HAP-1 (cell line): Measurements from ENCODE around the gene SLC26A1.

ENCODE experiments used
- DNase-seq, 2 experiments: peaks; one replicate each; pipeline ENCODE4 v3.0.0-alpha.2; 2016 to 2020; ENCODE audit warnings: low spot score in 2 of 2
- H3K27me3 ChIP-seq: fragments of 250-450 bp; sonication (Bioruptor Pico); 2 replicates; pipeline ENCODE4 v1.5.1; 2020; ENCODE audit warnings: low read depth, mild to moderate bottlenecking, moderate library complexity
- H3K36me3 ChIP-seq: fragments of 250-450 bp; sonication (Bioruptor Pico); replicated peaks from 2 replicates; pipeline ENCODE4 v1.5.1; 2020; ENCODE audit warnings: mild to moderate bottlenecking
- H3K4me1 ChIP-seq: fragments of 250-450 bp; sonication (Bioruptor Pico); 2 replicates; pipeline ENCODE4 v1.5.1; 2020; ENCODE audit warnings: mild to moderate bottlenecking
- H3K4me3 ChIP-seq: fragments of 250-450 bp; sonication (Bioruptor Pico); 2 replicates; pipeline ENCODE4 v1.5.1; 2020; ENCODE audit warnings: mild to moderate bottlenecking, moderate library complexity
- H3K9me3 ChIP-seq: fragments of 250-450 bp; sonication (Bioruptor Pico); 2 replicates; pipeline ENCODE4 v1.5.1; 2020; ENCODE audit warnings: mild to moderate bottlenecking, moderate library complexity
- in situ Hi-C: fragments of 300-500 bp; cut with MboI; formaldehyde crosslinking; loops from 3 replicates; pipeline ENCODE4 v1.14.3; 2020; ENCODE audit warnings: low sequenced_read_pairs, inconsistent platforms, mixed read lengths

Gene SLC26A1

DNA sequence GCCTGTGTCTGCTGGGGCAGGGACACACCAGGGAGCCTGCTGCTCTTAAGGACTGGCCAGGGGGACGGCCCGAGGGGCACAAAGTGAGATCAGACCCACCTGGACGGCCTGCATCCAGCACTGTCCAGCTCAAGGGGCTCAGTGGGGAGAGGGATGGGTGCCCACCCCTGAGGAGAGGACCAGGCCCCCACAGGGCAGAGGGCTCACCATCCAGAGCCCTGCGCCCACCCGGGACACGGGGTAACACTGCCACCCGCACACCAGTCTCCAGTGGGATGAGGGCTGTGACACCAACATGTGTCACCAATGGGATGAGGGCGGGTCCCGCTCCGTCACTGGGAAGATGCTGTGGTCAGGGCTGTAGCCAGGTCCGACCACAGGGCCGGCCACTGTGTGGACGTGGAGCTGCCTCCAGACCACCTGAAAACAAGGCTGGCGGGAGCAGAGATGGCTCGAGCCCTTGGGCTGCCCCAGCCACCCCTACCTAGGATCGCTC, 33.0 kb downstream of the SLC26A1 start:
- in situ Hi-C loops: no loop called here

DNA sequence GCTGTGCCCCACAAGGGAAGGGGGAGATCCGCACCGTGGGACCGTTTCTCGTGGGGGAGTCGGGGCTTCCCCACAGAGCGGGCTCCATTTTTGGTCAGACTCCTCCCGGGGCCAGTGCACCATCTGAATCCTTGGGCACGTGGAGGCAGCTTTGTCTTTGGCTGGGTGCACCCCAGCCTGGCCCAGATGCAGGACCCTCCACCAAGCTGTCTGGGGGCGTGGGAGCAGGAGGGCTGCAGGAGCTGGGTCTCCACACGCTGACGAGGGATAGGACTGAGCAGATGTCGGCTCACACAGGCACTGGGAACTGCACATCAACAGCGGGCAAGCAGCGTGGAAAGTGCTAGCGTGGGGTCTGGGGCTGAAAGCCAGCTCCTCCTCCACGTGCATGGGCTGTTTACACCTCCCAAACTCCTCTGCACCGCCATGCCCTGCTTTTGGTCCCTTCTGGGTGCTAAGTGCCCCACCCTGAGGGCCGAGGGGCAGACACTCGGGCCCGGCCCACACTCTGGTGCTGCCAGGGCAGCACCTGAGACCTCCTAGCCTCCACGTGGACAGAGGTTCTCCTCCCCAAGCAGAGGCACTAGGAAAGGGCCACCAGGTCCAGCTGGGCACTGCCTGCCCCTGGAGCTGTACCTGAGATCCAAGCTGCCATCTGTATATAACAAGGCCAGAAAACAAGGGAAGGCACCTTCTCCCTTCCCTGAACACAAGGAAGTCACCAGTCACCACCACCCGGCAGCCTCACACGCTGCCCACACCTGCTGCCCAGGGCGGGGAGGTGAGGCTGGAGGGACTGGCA, 33.7 kb downstream of the SLC26A1 start:
- H3K9me3 ChIP-seq: no peaks in the 10 kb centered on the region
- in situ Hi-C loops: no loop called here
- no peaks in the 10 kb centered on the region for H3K4me1 ChIP-seq
- H3K36me3 ChIP-seq: peaks cover 3% of the 10 kb centered on the region; the same call in 1 of the 2 replicates
- H3K4me3 ChIP-seq: no peak overlapping the region
- peak in 1 of 2 experiments; percentile 9 for DNase-seq
- no peaks in the 10 kb centered on the region for H3K27me3 ChIP-seq

More for the DNA sequence above, 33.0 kb downstream of the SLC26A1 start:
- peaks cover 3% of the 10 kb centered on the region; the same call in 1 of the 2 replicates for H3K36me3 ChIP-seq
- peak in 1 of 2 experiments; percentile 5 for DNase-seq
- H3K27me3 ChIP-seq: no peaks in the 10 kb centered on the region
- H3K4me3 ChIP-seq: no peak overlapping the region
- no peaks in the 10 kb centered on the region for H3K9me3 ChIP-seq
- no peaks in the 10 kb centered on the region for H3K4me1 ChIP-seq

DNA sequence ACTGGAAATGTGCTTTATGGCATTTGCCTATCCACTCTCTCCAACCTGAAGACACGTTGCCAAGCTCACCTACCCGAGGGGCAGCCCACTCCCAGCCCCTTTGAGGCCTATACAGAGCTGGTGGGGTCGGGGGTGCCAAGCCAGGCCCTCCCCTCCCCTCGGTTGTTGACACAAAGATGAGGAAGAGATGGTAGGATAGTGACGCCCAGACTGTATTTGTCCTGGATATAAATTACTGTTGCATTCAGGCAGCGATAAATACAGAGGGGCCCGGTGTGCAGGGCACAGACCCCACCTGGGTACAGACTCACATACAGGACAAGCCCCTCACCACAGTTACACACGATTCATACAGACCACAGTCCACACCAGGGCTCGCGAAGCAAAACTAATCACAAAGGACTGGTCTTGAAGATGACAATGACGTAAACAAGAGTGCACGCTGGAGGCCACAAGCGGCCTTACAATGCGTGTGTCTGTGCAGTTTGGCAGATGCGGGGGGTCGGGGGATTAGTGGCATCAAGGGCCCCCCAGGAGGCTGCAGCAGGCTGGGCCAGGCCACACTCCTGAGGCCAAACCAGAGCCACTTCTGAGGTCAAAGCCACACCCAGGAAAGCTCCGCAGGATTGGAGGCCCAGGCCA, 34.4 kb downstream of the SLC26A1 start:
- H3K4me3 ChIP-seq: no peak overlapping the region
- no peaks in the 10 kb centered on the region for H3K9me3 ChIP-seq
- H3K36me3 ChIP-seq: peaks cover 3% of the 10 kb centered on the region; the same call in 1 of the 2 replicates
- no peaks in the 10 kb centered on the region for H3K27me3 ChIP-seq
- DNase-seq: peak in 1 of 2 experiments; percentile 3
- in situ Hi-C loops: no loop called here
- H3K4me1 ChIP-seq: no peaks in the 10 kb centered on the region

DNA sequence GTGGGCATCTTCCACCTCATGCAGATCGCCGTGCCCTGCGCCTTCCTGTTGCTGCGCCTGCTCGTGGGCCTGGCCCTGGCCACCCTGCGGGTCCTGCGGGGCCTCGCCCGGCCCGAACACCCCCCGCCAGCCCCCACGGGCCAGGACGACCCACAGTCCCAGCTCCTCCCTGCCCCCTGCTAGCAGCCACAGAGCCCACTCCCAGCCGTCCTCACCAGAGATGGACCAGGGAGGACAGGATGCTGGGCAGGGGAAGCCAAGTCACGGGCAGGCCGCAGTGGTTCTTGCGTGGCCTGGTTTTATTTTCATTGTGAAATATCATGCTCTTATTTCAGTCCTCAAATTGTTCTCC, 34.9 kb downstream of the SLC26A1 start:
- peaks cover 3% of the 10 kb centered on the region; the same call in 1 of the 2 replicates for H3K36me3 ChIP-seq

DNA sequence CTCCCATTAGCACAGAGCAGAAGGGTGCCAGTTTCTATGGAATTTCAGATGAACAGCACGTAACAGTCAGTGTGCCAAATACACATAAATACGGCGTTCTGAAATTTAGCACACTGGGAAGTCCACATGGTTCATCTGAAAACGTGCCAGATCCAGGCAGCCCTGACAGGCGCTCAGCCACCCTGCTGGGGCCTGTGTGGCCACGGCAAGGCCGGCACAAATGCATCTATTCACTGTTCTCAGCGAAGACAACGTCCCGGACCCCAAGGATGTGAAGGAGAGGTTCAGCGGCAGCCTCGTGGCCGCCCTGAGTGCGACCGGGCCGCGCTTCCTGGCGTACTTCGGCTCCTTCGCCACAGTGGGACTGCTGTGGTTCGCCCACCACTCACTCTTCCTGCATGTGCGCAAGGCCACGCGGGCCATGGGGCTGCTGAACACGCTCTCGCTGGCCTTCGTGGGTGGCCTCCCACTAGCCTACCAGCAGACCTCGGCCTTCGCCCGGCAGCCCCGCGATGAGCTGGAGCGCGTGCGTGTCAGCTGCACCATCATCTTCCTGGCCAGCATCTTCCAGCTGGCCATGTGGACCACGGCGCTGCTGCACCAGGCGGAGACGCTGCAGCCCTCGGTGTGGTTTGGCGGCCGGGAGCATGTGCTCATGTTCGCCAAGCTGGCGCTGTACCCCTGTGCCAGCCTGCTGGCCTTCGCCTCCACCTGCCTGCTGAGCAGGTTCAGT, 35.5 kb downstream of the SLC26A1 start:
- Histone ChIP-seq H3K36me3 (peaks cover 3% of the 10 kb centered on the region; the same call in 1 of the 2 replicates), H3K4me1 (no peaks in the 10 kb centered on the region), H3K4me3 (no peak overlapping the region), H3K27me3 (no peaks in the 10 kb centered on the region), H3K9me3 (no peaks in the 10 kb centered on the region)
- in situ Hi-C loops: no loop called here
- DNase-seq: peak in 1 of 2 experiments; percentile 10

More for the DNA sequence above, 34.9 kb downstream of the SLC26A1 start:
- Histone ChIP-seq H3K27me3 (no peaks in the 10 kb centered on the region), H3K4me3 (no peak overlapping the region), H3K4me1 (no peaks in the 10 kb centered on the region), H3K9me3 (no peaks in the 10 kb centered on the region)
- in situ Hi-C loops: no loop called here
- DNase-seq: peak in 1 of 2 experiments; percentile 5

DNA sequence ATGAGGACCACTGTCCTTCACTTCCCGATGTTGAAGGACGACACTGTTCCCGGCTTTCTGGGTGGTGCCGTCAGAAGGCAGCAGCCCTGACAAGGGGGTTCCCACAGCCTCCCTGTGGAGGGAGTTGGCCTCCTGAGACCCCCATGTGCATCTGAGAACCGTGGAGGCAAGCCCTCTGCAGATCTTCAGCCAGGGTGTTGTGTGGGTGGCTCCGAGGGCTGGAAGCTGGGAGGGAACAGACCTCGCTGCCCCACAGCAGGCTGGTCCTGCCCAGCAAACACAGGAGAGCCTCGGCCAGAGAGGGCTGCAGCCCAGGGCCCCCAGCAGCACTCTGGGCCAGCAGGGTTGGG, 36.0 kb downstream of the SLC26A1 start:
- no peak overlapping the region for H3K4me3 ChIP-seq
- H3K4me1 ChIP-seq: no peaks in the 10 kb centered on the region
- H3K9me3 ChIP-seq: no peaks in the 10 kb centered on the region
- in situ Hi-C loops: no loop called here
- DNase-seq: peak in 1 of 2 experiments; percentile 5
- no peaks in the 10 kb centered on the region for H3K27me3 ChIP-seq
- H3K36me3 ChIP-seq: peaks cover 2% of the 10 kb centered on the region; the same call in 1 of the 2 replicates

DNA sequence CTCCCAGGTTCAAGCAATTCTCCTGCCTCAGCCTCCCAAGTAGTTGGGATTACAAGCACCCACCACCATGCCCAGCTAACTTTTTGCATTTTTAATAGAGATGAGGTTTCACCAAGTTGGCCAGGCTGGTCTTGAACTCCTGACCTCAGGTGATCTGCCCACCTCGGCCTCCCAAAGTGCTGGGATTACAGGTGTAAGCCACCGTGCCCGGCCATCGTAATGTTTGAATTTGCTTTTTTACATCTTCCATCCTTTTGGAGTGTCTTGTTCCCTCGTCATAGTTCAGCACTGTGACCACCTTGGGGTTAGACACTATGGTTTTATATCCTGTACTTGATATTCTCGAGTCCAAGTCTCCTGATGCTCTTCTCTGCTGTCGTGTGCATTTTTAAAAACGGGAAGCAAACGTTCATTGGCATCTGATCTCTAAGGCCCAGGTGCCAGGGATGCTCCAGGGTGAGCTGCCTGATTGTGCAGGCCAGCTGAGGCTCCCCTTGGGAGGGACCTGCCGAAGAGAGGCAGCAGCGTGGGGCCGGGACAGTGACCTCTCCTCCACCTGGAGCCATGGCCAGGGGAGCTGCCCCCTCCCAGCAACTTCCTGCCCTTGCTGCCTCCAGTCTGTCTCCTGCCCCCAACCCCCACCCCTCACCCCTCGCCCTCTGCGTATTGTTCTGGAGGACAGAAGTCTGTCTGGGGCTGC, 36.5 kb downstream of the SLC26A1 start:
- DNase-seq: peak in 1 of 2 experiments; percentile 2
- in situ Hi-C loops: no loop called here
- Histone ChIP-seq H3K36me3 (no peaks in the 10 kb centered on the region; the same call in 1 of the 2 replicates), H3K4me1 (no peaks in the 10 kb centered on the region), H3K9me3 (no peaks in the 10 kb centered on the region), H3K4me3 (no peak overlapping the region), H3K27me3 (no peaks in the 10 kb centered on the region)

DNA sequence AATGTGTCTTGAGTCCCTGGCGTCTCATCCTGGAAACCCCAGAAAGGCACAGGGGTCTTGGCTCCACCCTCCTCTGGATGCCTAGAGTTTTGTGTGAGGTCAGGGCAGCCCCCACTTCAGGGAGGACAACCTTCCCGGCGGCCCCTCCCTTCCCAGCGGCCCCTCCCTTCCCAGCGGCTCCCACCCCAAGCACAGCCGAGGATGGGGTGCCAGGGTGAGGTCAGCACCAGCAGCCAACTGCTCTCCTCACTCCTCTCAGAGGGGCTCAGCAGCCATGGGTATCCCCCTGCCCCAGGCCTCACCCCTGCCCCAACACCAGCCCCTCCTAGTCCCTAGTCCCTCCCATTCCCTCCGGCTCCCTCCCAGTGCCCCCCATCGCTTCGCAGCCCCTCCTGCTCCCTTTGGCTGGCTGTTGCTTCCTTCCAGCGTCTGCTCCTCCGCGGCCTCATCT, 37.2 kb downstream of the SLC26A1 start:
- Histone ChIP-seq H3K27me3 (no peaks in the 10 kb centered on the region), H3K4me1 (no peaks in the 10 kb centered on the region), H3K36me3 (no peaks in the 10 kb centered on the region), H3K4me3 (no peak overlapping the region), H3K9me3 (no peaks in the 10 kb centered on the region)
- DNase-seq: peak in 1 of 2 experiments; percentile 6
- in situ Hi-C loops: no loop called here

DNA sequence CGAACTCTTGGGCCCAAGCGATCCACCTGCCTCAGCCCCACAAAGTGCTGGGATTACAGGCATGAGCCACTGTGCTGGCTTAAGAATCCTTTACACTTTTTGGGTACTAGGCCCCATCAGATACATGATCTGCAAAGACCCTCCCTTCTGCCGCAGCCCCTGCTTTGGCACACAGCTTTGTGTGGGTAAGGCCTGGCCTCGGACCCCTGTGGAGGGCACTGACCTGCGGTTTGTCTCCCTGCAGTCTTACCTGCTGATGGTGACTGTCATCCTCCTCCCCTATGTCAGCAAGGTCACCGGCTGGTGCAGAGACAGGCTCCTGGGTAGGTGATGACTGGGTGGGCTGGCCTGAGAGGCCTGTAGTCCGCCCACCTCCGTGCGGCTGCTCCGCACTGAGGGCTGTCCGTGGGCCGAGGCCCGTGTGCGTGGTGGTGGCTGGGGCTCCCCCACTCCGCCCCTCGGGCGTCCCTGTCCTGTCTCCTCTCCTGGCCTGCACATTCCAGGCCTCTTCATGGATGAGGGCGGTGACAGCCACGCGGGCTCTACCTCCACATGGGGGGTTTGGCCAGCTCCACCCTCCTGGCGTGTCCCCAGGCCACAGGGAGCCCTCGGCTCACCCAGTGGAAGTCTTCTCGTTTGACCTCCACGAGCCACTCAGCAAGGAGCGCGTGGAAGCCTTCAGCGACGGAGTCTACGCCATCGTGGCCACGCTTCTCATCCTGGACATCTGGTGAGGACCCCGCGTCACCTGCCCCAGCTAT, 37.9 kb downstream of the SLC26A1 start:
- Histone ChIP-seq H3K27me3 (no peaks in the 10 kb centered on the region), H3K36me3 (no peaks in the 10 kb centered on the region), H3K9me3 (no peaks in the 10 kb centered on the region), H3K4me1 (no peaks in the 10 kb centered on the region), H3K4me3 (no peak overlapping the region)
- in situ Hi-C loops: no loop called here
- peak in 1 of 2 experiments; percentile 4 for DNase-seq

DNA sequence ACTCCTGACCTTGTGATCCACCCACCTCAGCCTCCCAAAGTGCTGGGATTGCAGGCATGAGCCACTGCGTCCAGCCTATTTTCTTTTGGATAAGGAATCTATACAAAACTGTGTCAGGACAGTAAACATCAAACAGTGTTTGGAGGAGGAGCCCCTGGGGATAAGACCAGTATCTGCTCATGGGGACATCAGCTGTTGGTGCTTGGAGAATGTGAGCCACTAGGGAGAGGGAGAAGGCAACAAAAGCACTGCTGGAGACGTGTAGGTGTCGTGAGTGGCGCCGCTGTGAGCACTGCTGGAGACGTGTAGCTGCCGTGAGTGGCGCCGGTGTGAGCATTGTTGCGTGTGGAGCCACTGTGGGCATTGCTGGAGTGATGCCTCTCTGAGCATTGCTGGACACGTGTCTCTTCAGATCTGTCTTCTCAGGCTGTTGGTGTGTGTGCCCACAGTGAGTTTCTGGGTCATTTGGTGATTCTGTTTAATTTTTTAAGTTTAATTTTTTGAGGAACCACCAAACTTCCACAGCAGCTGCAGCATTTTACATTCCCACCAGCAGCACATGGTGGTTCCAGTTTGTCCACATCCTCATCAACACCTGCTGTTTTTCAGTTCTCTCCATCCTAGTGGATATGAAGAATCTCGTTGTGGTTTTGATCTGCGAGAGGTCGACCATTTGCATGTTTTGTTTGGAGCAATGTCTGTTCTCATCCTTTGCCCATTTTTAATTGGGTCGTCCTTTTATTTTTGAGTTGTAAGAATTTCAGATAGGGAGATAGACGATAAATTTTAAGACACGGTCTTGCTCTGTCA, 38.8 kb downstream of the SLC26A1 start:
- Histone ChIP-seq H3K27me3 (no peaks in the 10 kb centered on the region), H3K4me1 (no peaks in the 10 kb centered on the region), H3K9me3 (no peaks in the 10 kb centered on the region), H3K4me3 (no peak overlapping the region), H3K36me3 (no peaks in the 10 kb centered on the region)
- DNase-seq: peak in 1 of 2 experiments; percentile 5
- in situ Hi-C loops: no loop called here

DNA sequence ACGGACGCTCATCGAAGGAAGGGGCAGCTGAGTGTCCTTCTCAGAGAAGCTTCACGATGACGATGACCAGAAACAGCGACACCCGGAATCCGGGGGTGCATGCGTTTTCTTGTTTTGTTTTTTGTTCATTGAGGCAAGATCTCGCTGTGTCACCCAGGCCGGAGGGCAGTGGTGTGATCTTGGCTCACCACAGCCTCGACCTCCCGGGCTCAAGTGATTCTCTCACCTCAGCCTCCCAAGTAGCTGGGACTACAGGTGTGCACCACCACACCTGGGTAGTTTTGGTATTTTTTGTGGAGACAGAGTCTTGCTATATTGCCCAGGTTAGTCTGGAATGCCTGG, 39.7 kb downstream of the SLC26A1 start:
- no peaks in the 10 kb centered on the region for H3K36me3 ChIP-seq
- no peaks in the 10 kb centered on the region for H3K27me3 ChIP-seq
- no peaks in the 10 kb centered on the region for H3K9me3 ChIP-seq
- in situ Hi-C loops: no loop called here
- no peak for DNase-seq
- no peaks in the 10 kb centered on the region for H3K4me1 ChIP-seq
- H3K4me3 ChIP-seq: no peak overlapping the region

DNA sequence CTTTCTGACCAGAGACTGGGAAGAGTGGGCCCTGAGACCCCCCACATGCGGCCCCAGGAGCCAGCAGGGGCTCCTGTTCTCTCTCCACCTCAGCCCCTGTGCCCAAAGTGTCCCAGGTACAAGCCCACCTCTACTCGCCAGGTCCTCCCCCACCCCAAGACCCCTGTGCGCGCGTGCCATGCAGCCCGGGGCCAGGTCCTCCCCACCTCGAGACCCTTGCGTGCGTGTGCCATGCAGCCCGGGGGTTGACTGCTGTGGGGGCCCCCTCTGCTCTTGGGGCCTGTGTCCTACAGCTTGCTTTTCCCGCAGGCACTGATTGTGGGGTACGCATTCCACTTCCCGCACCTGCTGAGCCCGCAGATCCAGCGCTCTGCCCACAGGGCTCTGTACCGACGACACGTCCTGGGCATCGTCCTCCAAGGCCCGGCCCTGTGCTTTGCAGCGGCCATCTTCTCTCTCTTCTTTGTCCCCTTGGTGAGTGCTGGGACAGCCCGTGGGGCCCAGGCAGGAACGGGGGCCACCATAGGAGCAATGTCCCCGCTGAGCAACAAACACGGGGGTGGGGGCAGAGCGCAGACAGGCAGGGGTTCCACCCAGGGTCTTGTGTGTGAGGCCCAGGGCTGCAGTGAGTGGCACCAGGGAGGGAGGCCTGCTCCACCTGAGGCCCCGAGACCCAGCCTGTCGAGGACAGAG, 40.2 kb downstream of the SLC26A1 start:
- Histone ChIP-seq H3K4me3 (no peak overlapping the region), H3K9me3 (no peaks in the 10 kb centered on the region), H3K27me3 (no peaks in the 10 kb centered on the region), H3K36me3 (no peaks in the 10 kb centered on the region), H3K4me1 (no peaks in the 10 kb centered on the region)
- in situ Hi-C loops: no loop called here
- peak in 1 of 2 experiments; percentile 5 for DNase-seq
